Measurements from ENCODE around the gene ICAM4. TPM values are rescaled to one million over a fixed set of nuclear protein-coding genes. Genes with fewer than 3 reads are reported as not detected.
"Not testable (repeated sequence)": the region's sequence is repeated elsewhere in the genome, so short reads cannot be mapped to it uniquely, and the experiment has no call there.

Gene ICAM4, protein sequence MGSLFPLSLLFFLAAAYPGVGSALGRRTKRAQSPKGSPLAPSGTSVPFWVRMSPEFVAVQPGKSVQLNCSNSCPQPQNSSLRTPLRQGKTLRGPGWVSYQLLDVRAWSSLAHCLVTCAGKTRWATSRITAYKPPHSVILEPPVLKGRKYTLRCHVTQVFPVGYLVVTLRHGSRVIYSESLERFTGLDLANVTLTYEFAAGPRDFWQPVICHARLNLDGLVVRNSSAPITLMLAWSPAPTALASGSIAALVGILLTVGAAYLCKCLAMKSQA
- under 1 TPM; 0.17 to 0.57 (median 0.46) TPM for polyA plus RNA-seq (ENCODE audit: insufficient read length in 4 of 4)

DNA sequence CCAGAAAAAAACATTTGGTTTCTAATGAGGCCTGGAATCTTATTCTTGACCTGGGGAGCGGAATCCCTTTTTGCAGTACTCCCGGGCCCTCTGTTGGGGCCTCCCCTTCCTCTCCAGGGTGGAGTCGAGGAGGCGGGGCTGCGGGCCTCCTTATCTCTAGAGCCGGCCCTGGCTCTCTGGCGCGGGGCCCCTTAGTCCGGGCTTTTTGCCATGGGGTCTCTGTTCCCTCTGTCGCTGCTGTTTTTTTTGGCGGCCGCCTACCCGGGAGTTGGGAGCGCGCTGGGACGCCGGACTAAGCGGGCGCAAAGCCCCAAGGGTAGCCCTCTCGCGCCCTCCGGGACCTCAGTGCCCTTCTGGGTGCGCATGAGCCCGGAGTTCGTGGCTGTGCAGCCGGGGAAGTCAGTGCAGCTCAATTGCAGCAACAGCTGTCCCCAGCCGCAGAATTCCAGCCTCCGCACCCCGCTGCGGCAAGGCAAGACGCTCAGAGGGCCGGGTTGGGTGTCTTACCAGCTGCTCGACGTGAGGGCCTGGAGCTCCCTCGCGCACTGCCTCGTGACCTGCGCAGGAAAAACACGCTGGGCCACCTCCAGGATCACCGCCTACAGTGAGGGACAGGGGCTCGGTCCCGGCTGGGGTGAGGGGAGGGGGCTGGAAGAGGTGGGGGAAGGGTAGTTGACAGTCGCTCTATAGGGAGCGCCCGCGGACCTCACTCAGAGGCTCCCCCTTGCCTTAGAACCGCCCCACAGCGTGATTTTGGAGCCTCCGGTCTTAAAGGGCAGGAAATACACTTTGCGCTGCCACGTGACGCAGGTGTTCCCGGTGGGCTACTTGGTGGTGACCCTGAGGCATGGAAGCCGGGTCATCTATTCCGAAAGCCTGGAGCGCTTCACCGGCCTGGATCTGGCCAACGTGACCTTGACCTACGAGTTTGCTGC, at the start of gene ICAM4:
Gene ICAM4 (plus strand): TSS at position 153 of the 935 bp plus-strand sequence. CDS start 58 bp downstream, at position 211.
- peak in 2 of 4 donors; percentile 68 to 79 for DNase-seq (ENCODE audit: low read depth in 4 of 4, low spot score in 3 of 4)

DNA sequence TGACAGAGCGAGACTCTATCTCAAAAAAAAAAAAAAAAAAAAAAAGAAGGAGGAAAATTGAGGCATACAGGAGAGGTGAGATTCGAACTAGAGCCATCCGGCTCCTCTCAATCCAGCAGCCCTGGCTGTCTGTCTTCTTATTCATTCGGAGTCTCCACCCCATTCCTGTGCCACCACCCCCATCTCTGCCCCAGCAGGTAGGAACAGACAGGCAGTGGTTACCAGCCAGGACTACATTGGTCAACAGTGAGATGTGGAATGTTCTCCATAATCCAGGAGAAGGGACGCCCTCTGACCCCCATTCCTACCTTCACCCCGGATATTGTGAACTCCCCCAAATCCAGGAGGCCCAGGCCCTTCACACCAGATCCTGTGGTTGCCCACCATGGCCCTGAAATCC, 49.1 kb upstream of the ICAM4 start:
- DNase-seq (ENCODE audit: low read depth in 4 of 4, low spot score in 3 of 4), result no peak

DNA sequence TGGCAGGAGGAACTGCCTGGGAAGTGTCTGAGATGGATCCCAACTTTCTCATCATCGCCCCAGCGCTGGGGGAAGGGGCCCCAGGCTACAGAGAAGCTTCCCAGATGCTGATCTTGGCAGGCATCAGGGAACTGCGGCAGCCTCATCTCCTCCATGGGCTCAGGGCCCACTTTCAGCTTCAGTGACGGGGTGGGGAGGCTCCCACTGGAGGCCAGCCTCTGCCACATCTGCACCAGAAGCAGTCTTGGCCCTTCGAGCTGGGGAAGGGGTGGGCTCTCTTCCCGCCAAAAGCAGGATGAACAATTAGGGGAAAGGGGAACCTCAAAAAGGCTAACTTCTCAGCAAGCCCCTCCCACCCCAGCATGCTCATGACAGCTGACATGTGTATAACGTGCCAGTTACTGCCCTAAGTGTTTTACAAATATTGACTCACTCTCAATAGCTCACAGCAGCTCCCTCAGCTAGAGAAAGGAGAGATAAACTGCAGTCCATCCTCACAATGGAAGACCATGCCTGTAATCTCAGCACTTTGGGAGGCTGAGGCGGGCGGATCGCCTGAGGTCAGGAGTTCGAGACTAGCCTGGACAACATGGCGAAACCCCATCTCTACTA, 48.5 kb upstream of the ICAM4 start:
- DNase-seq (ENCODE audit: low read depth in 4 of 4, low spot score in 3 of 4), result no peak

DNA sequence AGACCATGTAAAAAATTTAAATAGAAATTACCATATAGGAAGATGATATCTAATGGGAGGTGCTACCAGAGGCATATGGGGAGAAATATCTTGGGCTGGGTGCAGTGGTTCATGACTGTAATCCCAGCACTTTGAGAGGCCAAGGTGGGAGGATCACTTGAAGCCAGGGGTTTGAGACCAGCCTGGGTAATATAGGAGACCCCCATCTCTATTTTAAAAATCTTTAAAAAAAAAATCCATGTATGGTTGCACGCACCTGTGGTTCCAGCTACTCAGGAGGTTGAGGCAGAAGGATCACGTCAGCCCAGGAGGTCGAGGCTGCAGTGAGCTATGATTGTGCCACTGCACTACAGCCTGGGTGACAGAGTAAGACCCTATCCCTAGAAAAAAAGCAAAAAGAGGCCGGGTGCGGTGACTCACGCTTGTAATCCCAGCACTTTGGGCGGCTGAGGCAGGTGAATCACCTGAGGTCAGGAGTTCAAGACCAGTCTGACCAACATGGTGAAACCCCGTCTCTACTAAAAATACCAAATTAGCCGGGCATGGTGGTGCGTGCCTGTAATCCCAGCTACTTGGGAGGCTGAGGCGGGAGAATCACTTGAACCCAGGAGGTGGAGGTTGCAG, 44.8 kb upstream of the ICAM4 start:
- not testable (repeated sequence) for DNase-seq (ENCODE audit: low read depth in 4 of 4, low spot score in 3 of 4)

DNA sequence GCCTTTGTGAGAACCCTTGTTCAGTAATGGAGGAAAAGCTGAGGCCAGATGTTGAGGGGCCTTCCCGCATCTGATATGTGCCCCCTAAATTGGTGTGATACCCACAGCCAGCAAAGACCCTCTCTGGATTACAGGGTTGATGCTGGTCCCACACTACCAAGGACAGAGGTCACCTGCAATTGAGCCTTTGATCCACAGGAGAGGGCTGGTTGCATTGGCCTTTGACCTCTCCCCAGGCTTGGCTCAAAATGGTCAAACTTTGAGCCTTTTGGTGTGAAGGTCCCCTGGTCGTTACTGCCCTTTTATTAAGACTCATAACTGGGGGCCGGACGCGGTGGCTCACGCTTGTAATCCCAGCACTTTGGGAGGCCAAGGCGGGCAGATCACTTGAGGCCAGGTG, 43.1 kb upstream of the ICAM4 start:
- DNase-seq (ENCODE audit: low read depth in 4 of 4, low spot score in 3 of 4), result no peak

DNA sequence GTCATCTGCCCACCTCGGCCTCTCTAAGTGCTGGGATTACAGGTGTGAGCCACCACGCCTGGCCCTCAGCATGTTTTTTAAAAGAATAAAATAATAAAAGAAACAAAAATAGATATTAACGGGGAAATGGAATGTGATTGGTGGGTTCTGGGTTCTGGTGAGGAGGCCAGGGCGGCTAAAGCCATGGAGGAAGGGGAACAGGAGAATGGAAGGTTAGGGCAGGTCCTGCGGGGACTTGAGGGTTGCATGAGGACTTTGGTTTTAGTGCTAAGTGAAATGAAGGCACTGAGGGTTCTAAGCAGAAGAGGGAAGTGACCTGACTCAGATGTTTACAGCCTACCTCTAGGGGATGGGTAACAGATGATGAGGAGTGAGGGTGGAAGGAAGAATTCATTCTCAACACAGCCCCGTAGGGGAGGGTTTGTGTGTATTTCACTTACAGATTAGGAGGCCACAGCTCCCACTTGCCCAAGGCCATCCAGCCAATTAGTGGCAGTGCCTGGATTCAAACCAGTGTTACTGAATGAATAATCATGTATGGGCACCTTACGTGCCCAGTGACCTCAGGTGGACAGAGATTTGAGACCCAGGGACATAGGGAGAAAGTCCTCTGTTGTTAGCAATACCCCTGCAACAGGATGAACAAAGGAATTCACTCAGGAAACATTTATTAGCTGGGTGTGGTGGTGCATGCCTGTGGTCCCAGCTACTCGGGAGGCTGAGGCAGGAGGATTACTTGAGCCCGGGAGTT, 41.4 kb upstream of the ICAM4 start:
- no peak for DNase-seq (ENCODE audit: low read depth in 4 of 4, low spot score in 3 of 4)

DNA sequence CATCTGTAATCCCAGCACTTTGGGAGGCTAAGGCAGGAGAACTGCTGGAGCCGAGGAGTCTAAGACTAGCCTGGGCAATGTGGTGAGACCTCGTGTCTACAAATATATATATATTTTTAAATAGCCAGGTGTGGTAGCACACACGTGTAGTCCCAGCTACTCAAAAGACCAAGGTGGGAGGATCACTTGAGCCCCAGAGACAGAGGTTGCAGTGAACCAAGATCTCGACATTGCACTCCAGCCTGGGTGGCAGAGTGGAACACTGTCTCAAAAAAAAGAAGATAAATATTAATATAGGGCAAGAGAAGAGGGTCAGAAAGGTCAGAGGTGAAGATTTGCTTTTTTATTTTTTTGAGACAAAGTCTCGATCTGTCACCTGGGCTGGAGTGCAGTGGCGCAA, 40.2 kb upstream of the ICAM4 start:
- no peak for DNase-seq (ENCODE audit: low read depth in 4 of 4, low spot score in 3 of 4)

DNA sequence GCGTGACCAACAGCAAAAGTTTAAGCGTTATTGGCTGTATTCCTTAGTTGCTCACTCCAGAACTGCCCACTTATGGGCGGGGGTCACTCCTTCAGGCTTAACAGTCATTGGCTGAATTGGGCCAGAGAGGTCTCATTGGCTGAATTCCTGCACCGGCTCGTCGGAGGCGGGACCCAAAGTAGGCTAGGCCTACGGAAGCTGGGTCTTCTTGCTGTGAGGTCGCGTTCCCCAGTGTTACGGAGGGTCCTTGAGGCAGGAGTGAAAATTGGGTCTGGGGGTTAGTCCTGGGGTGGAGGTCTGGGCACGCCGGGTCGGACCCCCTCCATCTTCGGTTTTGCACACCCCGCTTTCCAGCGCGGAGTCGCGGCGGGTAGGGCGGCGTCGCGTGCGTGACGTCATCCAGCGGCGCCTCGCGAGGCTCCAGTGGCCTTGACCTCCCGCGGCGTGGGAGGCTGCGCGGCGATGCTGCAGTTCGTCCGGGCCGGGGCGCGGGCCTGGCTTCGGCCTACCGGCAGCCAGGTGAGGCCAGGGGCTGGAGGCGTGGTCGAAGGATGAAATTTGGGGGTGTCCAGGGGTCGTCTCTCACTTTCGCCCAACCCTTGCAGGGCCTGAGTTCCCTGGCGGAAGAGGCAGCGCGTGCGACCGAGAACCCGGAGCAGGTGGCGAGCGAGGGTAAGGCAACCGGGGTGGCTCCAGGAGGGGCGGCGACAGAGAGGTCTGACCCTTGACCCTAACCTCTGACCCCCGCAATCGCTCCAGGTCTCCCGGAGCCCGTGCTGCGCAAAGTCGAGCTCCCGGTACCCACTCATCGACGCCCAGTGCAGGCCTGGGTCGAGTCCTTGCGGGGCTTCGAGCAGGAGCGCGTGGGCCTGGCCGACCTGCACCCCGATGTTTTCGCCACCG, 34.7 kb upstream of the ICAM4 start, which contains the start of gene MRPL4:
Gene MRPL4 (plus strand): TSS at position 423 of the 903 bp plus-strand sequence. CDS start 40 bp downstream, at position 463.
- DNase-seq (ENCODE audit: low read depth in 4 of 4, low spot score in 3 of 4), result peak; percentile 95 to 97 (median 96)

DNA sequence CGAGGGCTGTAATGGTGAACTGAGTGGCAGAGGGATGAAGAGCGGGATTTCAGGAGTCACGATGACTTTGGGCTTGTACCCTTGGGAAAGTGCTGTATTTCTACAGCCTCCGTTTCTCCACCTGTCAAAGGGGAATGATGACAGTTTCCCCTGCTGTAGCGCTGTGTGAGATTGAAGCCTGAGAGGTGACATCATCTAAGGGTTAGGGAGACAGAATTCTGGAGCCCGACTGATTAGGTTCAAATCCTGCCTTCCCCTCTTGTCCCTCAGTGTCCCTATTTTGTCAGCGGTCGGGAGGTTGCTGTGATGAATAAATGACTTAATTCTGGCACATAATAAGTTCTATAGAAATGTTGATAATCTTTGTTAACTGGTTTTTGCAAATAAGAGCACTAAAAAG, 34.0 kb upstream of the ICAM4 start:
- DNase-seq (ENCODE audit: low read depth in 4 of 4, low spot score in 3 of 4), result no peak

DNA sequence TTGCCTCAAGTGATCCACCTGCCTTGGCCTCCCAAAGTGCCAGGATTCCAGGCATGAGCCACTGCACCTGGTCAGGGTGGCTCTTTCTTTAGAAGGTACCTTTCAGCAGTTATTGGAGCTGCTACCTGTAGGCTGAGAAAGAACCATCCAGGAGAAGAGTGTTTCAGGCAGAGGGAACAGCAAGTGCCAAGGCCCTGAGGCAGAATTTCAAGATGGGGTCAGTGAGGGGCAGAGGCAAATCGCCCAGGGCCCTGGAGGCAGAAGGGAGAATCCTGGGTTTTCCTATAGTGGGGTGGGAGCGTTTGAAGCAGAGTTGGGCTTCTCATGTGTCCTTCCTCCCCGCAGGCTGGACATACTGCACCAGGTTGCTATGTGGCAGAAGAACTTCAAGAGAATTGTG, 32.5 kb upstream of the ICAM4 start:
- DNase-seq (ENCODE audit: low read depth in 4 of 4, low spot score in 3 of 4), result no peak

DNA sequence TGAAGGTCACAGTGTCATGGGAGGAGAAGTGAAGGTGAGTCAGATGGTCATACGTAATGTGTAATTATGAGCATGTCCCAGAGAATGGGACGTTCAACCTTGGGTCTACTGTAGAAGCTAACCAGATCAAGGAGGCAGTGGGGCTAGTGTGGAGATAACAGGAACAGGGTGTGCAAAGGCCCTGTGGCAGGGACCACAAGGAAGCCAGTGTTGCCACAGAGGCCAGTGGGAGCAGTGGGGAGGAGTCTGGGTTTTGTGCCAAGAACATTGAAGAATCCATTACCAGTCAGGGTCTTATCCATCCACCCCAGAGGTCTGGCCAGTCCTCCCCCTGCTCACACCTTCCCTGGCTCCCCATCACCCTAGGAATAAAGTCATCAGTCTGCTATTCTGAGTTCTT, 31.4 kb upstream of the ICAM4 start:
- DNase-seq (ENCODE audit: low read depth in 4 of 4, low spot score in 3 of 4), result no peak

DNA sequence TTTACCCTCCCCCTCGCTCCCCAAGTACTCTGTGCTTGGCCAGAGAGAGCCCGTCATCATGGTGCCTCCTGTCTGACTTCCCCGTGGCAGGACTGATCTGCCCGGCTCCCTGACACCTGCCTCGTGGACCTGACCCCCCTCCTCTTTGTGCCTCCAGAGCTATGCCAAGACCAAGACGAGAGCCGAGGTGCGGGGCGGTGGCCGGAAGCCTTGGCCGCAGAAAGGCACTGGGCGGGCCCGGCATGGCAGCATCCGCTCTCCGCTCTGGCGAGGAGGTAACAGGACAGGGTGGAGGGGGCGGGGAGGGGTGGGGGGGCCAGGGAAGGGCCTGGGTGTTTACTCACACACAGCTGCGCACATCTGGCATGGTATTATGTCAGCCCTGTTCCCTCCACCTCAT, 30.2 kb upstream of the ICAM4 start:
- no peak for DNase-seq (ENCODE audit: low read depth in 4 of 4, low spot score in 3 of 4)

DNA sequence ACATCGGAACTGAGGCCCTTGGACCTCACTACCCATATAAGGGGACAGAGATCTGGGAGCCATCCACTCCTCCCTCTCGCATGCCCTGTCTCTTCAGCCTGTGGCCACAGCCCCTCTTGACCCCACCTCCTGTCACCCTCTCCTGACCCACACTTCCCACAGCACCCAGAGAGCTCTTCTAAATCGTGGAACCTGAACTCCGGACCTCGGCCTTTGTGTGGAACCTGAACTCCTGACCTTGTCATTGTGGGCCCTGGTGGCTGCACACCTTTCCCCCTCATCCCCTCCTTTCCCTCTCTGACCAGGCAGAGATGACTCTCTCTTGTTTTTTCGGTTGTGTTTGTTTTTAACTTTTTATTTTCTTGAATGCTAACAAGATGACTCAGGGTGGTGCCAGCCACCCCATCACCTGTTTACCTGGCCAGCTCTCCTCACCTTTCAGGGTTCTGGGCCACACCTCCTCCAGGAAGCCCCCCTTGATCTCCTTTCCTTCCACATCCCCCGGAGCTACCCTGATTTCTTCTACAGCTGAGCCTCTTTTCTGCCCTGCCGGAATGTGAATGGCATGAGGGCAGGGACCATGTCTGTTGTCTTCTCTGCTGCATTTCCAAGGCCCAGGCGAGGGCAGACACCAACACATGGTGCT, 29.7 kb upstream of the ICAM4 start:
- DNase-seq (ENCODE audit: low read depth in 4 of 4, low spot score in 3 of 4), result no peak

DNA sequence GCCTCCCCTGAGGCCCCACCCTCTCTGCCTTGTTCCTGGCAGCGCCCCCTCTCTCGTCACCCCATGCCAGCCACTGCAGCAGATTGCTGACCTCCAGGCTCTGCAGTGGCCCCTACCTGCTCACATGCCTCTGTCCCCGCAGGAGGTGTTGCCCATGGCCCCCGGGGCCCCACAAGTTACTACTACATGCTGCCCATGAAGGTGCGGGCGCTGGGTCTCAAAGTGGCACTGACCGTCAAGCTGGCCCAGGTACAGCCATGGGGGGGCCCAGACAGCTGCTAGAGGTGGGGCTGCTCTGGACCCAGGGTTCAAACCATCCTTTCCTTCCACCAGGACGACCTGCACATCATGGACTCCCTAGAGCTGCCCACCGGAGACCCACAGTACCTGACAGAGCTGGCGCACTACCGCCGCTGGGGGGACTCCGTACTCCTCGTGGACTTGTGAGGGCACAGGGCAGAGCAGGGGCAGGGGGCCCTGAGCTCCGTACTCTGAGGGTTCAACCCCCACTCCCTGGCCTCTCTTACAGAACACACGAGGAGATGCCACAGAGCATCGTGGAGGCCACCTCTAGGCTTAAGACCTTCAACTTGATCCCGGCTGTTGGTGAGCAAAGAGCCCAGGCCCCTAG, 28.6 kb upstream of the ICAM4 start:
- DNase-seq (ENCODE audit: low read depth in 4 of 4, low spot score in 3 of 4), result no peak

DNA sequence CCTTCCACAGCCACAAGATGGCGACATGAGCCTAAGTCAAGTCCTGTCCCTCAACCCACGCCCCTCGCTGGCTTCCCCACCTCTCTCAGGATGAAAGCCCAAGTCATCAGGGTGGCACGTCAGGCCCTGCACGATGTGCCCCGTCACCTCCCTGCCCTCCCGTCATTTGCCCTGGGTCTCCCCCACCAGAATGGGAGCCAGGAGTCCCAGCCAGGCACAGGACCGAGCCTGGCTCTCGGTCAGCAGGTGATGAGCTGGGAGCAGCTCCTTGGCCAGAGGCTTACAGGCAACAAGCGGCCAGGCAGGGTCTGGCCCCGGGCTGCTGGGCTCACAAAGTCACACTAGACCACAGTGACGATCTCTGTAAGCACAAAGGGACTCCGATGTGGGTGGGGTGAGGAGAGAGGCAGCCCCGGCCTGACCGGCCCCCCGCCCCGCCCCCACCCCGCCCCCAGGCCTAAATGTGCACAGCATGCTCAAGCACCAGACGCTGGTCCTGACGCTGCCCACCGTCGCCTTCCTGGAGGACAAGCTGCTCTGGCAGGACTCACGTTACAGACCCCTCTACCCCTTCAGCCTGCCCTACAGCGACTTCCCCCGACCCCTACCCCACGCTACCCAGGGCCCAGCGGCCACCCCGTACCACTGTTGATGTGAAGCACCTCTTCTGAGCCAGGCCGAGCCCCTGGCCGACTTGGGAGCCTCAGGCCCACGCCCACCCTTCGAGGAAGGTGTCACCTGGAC, 27.4 kb upstream of the ICAM4 start:
- DNase-seq (ENCODE audit: low read depth in 4 of 4, low spot score in 3 of 4), result peak in 2 of 4 donors; percentile 70 to 83

DNA sequence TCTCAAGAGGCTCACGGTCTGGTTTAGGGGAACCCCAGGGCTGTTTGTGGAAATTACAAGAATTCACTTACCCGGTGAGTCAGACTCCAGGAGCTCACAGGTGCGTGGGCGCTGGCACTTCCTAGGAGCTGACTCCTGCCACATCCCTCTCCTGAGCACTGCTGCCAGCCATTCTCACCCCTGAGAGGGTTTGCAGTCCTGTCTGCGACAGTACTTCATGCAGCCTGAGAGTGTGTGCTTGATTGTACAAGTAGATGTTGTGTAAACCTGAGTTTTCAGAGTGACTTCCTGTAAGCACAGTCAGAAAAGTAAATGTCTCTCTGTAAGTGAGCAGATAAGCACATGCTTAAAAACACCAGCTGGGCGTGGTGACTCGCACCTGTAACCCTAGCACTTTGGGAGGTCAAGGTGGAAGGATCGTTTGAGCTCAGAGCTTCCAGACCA, 26.6 kb upstream of the ICAM4 start:
- no peak for DNase-seq (ENCODE audit: low read depth in 4 of 4, low spot score in 3 of 4)

DNA sequence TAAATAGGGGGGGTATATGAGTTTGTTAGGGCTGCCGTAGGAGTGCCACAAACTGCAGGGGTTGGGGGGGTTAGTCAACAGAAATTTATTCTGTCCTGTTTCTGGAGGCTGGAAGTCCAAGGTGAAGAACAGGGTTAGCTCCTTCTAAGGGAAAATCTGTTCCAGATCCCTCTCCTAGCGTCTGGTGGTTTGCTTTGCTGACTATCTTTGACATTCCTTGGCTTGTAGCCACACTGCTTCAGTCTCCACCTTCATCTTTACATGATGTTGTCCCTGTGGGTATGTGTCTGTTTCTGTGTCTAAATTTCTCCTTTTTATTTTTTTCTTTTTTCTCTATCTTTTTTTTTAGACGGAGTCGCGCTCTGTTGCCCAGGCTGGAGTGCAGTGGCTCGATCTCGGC, 24.0 kb upstream of the ICAM4 start:
- no peak for DNase-seq (ENCODE audit: low read depth in 4 of 4, low spot score in 3 of 4)
